MG63 (cell line): ENCODE data around the gene SUSD6. TPM values are rescaled to one million over a fixed set of nuclear protein-coding genes. Genes with fewer than 3 reads are reported as not detected.

Source experiments
- DNase-seq: peaks from one replicate; pipeline ENCODE4 v3.0.0-alpha.2; 2020
- H3K27me3 ChIP-seq: fragments of 250-450 bp; sonication (Bioruptor Pico); 2 replicates; pipeline ENCODE4 v1.5.1; 2020; ENCODE audit warnings: mild to moderate bottlenecking, moderate library complexity
- H3K36me3 ChIP-seq: fragments of 250-450 bp; sonication (Bioruptor Pico); 2 replicates; pipeline ENCODE4 v1.5.1; 2020; ENCODE audit warnings: mild to moderate bottlenecking, moderate library complexity
- H3K4me3 ChIP-seq: fragments of 250-450 bp; sonication (Bioruptor Pico); 2 replicates; pipeline ENCODE4 v1.5.1; 2020; ENCODE audit warnings: mild to moderate bottlenecking, moderate library complexity
- H3K9me3 ChIP-seq: fragments of 250-450 bp; sonication (Bioruptor Pico); 2 replicates; pipeline ENCODE4 v1.5.1; 2020; ENCODE audit warnings: mild to moderate bottlenecking, moderate library complexity
- total RNA-seq: library from RNA; depleted of rRNA; stranded (reverse); fragments of >200 nt; shearing (Covaris generic); gene quantifications from 2 replicates; pipeline ENCODE4 v1.2.3, GENCODE V29; 2014; ENCODE audit warnings: low replicate concordance

SUSD6 gene
- total RNA-seq, 1 experiment from 2014 or later: 3.1 TPM

GRCh38 chr14:69671365-69672030 is 60.1 kb downstream of the SUSD6 start:
- H3K9me3 ChIP-seq: no peaks in the 10 kb centered on the region
- no peaks in the 10 kb centered on the region for H3K36me3 ChIP-seq
- DNase-seq: no peak
- H3K4me3 ChIP-seq: no peak overlapping the region
- H3K27me3 ChIP-seq: no peaks in the 10 kb centered on the region

- H3K9me3 ChIP-seq: no peaks in the 10 kb centered on the region
- no peak overlapping the region for H3K4me3 ChIP-seq
- no peaks in the 10 kb centered on the region for H3K27me3 ChIP-seq
- no peaks in the 10 kb centered on the region for H3K36me3 ChIP-seq
- no peak for DNase-seq
Observed at GRCh38 chr14:69672356-69672755, 61.0 kb downstream of the SUSD6 start.

DNA sequence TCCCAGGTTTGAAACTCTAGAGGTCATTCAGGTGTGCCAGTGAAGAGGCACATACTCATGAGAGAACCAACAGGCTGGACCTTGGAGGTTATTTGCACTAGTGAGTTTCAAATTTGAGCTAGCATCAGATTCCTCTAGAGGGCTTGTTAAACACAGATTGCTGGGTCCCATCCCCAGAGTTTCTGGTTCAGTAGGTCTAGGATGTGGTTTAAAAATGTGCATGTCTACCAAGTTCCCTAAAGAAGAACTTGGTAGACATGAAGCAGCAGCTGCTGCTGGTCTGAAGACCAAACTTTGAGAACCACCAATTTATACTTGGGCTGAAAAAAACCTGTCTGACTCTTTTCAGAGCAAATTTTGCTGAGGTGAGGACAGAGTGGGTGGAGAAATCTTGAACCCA is 61.7 kb downstream of the SUSD6 start:
- DNase-seq: no peak
- Histone ChIP-seq H3K4me3 (no peak overlapping the region), H3K36me3 (no peaks in the 10 kb centered on the region), H3K27me3 (no peaks in the 10 kb centered on the region), H3K9me3 (no peaks in the 10 kb centered on the region)

GRCh38 chr14:69673578-69674305 is 62.3 kb downstream of the SUSD6 start:
- Histone ChIP-seq H3K36me3 (no peaks in the 10 kb centered on the region), H3K9me3 (no peaks in the 10 kb centered on the region), H3K27me3 (no peaks in the 10 kb centered on the region), H3K4me3 (no peak overlapping the region)
- no peak for DNase-seq

DNA sequence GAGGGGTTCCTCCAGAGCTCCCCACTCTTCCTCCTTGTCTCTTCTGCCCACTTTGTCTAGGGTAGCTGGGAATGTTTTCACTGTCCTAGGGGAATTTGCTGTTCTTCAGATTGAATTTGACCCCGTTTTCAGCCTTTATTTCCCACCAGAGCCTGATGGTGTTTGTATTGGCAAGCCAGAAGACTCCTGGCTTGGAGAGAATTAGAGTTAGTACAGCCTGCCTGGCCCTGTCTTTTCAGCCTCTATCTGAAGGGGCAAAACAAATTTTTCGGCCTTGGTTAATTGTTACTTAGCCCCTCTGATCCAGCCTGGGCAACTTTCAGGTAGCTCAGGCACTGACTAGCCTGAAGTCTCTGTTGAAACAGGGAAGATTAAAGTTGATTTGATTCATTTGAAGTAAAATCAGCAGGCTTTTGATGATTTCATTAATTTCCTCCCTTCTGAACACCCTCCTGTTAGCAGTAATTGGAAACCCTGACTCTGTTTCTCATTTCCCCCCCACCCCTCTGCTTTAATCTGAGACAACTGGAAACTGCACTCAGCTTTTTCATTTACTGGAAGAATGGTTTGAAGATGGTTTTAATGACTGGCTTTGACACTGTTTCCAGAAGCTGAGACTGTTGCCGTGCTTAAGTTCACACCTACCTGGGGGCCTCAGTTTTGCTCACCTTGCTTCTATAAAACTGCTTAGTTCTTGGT is 63.3 kb downstream of the SUSD6 start:
- Histone ChIP-seq H3K36me3 (no peaks in the 10 kb centered on the region), H3K9me3 (no peaks in the 10 kb centered on the region), H3K27me3 (no peaks in the 10 kb centered on the region), H3K4me3 (no peak overlapping the region)
- no peak for DNase-seq

GRCh38 chr14:69675245-69675583 is 63.8 kb downstream of the SUSD6 start:
- Histone ChIP-seq H3K36me3 (no peaks in the 10 kb centered on the region), H3K4me3 (no peak overlapping the region), H3K9me3 (no peaks in the 10 kb centered on the region), H3K27me3 (no peaks in the 10 kb centered on the region)
- DNase-seq: no peak

DNA sequence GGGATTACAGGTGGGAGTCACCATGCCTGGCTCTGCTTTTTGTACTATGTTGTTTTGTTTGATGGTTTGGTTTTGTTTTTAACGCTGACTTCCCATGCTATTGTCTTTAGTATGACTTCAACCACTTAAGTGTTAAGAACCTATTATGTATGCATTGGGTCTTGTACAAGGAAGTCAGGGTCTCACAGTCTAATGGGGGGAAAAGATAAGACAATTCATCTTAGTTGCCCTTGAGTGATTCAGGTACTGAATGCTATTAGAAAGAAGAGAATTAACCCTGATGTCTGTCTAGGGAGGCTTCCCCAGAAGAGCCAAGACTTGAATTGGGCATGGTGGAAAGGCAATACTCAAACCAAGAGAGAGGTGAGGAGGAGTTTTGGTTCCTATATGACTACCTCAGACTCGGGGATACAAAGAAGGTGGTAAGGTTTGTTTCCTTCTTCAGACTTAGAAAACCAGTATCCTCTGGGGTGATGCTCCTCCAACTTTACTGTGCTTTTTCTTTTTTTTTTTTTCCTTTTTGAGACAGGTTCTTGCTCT is 64.6 kb downstream of the SUSD6 start:
- Histone ChIP-seq H3K36me3 (no peaks in the 10 kb centered on the region), H3K4me3 (no peak overlapping the region), H3K9me3 (no peaks in the 10 kb centered on the region), H3K27me3 (no peaks in the 10 kb centered on the region)
- DNase-seq: no peak

GRCh38 chr14:69676723-69677122 is 65.3 kb downstream of the SUSD6 start:
- Histone ChIP-seq H3K9me3 (no peaks in the 10 kb centered on the region), H3K4me3 (no peak overlapping the region), H3K36me3 (no peaks in the 10 kb centered on the region), H3K27me3 (no peaks in the 10 kb centered on the region)
- no peak for DNase-seq

- H3K27me3 ChIP-seq: no peaks in the 10 kb centered on the region
- H3K4me3 ChIP-seq: no peak overlapping the region
- no peak for DNase-seq
- H3K36me3 ChIP-seq: no peaks in the 10 kb centered on the region
- no peaks in the 10 kb centered on the region for H3K9me3 ChIP-seq
Observed at GRCh38 chr14:69680297-69680696, 68.9 kb downstream of the SUSD6 start.

- Histone ChIP-seq H3K9me3 (no peaks in the 10 kb centered on the region), H3K36me3 (no peaks in the 10 kb centered on the region), H3K27me3 (no peaks in the 10 kb centered on the region), H3K4me3 (no peak overlapping the region)
- DNase-seq: no peak
Observed at GRCh38 chr14:69682136-69682535, 70.7 kb downstream of the SUSD6 start.

- Histone ChIP-seq H3K4me3 (no peak overlapping the region), H3K9me3 (no peaks in the 10 kb centered on the region), H3K27me3 (no peaks in the 10 kb centered on the region), H3K36me3 (no peaks in the 10 kb centered on the region)
- no peak for DNase-seq
Observed at GRCh38 chr14:69682621-69683263, 71.3 kb downstream of the SUSD6 start.

DNA sequence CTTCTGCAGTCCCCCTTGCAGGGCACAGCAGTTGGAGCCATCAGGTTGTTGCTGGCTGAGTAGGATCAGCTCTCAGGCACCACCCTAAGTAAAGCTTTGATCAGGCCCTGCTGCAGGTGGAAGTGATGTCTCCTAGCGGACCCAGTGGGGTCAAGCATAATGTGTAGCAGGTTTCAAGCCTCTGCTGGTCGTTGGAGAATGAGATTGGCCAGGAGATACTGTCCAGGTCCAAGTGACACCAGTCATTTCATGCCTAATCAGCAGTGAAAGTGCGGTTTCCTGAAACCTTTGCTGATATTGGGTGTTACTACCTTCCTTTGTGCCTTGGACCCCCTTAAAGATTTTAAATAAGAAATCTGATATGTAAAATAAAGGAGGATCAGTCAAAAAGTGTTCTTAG is 72.6 kb downstream of the SUSD6 start:
- Histone ChIP-seq H3K9me3 (no peaks in the 10 kb centered on the region), H3K4me3 (no peak overlapping the region), H3K36me3 (no peaks in the 10 kb centered on the region), H3K27me3 (no peaks in the 10 kb centered on the region)
- no peak for DNase-seq

DNA sequence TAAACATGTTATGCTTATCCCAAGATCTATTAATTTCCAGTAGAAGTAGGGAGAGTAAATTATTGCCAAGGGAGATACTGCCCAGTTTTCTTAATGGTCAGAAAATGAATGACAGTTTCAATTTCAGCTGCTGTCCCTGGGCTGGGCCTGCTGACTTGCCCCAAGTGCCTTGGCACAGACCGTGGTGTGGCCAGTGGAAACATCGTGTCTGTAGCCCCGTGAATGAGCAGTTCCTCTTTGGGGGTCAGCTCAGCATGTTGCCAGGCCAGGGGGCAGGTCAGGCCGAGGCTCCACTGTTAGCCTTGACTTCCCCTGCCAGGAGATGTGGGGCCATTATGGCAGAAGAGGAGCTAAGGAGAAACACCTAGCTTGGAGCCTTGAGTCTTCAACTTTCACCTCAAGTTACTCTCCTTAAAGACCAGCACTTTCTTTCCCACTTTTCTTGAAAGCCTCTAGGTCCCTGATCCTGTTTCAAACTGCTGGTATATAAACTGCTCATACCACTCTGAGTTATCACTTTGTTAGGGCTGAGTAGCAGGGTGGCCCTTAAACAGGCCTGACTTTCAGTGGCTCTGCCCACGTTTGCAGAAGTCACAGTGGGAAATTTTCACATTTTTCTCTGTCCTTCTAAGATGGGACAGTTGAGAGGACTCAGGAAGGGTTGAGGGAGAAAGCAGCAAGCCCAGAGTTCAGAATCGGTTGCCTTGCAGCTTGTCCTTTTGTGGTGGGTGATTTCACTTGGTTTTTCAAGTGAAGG is 73.2 kb downstream of the SUSD6 start:
- no peaks in the 10 kb centered on the region for H3K9me3 ChIP-seq
- H3K27me3 ChIP-seq: no peaks in the 10 kb centered on the region
- no peak overlapping the region for H3K4me3 ChIP-seq
- DNase-seq: no peak
- no peaks in the 10 kb centered on the region for H3K36me3 ChIP-seq

DNA sequence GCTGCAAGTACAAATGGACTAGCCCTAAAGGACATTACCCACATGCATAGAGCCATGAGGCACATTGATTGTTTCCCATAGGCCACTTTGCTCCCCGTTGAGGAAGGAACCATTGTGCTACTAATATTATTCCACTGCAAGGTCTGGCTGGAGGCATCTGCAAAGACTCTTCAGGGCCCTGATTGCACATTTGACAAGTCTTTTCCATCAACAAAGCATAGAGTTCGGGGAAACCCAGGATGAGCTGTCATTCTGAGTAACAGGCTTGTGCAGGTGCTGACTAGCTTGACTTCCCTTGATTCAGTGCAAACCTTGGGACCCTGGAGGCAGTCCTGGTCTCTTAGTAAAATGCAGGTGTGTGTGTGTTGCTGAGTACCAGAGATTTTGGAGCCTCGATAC is 73.8 kb downstream of the SUSD6 start:
- H3K36me3 ChIP-seq: no peaks in the 10 kb centered on the region
- no peaks in the 10 kb centered on the region for H3K9me3 ChIP-seq
- DNase-seq: peak; percentile 8
- no peaks in the 10 kb centered on the region for H3K27me3 ChIP-seq
- no peak overlapping the region for H3K4me3 ChIP-seq

DNA sequence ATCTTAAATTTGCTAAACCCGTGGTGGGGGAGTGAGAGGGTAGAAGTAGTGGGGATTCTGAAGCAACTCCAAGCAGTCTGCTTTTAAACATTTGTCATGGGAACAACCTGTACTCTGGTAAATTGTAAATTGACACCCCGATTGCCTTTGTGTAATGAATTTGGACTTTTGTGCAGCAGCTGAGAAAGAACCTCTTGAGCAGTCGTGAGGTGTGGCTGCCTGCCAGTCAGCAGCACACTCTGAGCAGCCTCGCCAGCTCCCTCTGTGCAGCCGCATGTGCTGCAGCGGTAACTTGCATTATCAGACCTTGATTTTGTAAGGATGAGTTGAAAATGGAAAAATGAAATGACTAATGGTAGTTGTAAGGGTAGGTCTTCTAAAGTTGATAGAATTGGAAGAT is 74.3 kb downstream of the SUSD6 start:
- Histone ChIP-seq H3K27me3 (no peaks in the 10 kb centered on the region), H3K4me3 (no peak overlapping the region), H3K9me3 (no peaks in the 10 kb centered on the region), H3K36me3 (no peaks in the 10 kb centered on the region)
- peak; percentile 22 for DNase-seq

GRCh38 chr14:69687606-69688298 is 76.4 kb downstream of the SUSD6 start:
- H3K4me3 ChIP-seq: no peak overlapping the region
- no peaks in the 10 kb centered on the region for H3K36me3 ChIP-seq
- no peaks in the 10 kb centered on the region for H3K27me3 ChIP-seq
- no peaks in the 10 kb centered on the region for H3K9me3 ChIP-seq
- DNase-seq: no peak
